ENCODE data around the gene SLC4A9.

DNA sequence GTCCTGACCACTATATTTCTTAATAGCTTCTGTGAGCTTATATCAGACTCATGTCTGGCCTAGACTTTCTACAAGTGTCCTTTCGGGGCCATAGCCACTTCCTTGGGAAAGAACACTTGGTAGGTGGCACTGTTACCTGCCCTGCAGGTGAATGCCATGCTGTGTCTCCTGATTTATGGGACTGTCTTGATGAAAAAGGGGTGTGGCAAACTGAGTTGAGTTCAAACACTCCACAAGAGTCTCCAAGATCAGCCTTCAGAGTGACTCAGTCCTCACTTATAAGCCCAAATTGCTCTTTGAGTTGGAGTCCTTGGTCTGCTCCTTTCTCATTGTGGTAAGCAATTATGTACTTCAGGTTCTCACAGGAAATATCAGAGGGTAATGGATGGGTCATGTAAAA, 31.7 kb downstream of the SLC4A9 start:
- TF ChIP-seq, protein P1, sequence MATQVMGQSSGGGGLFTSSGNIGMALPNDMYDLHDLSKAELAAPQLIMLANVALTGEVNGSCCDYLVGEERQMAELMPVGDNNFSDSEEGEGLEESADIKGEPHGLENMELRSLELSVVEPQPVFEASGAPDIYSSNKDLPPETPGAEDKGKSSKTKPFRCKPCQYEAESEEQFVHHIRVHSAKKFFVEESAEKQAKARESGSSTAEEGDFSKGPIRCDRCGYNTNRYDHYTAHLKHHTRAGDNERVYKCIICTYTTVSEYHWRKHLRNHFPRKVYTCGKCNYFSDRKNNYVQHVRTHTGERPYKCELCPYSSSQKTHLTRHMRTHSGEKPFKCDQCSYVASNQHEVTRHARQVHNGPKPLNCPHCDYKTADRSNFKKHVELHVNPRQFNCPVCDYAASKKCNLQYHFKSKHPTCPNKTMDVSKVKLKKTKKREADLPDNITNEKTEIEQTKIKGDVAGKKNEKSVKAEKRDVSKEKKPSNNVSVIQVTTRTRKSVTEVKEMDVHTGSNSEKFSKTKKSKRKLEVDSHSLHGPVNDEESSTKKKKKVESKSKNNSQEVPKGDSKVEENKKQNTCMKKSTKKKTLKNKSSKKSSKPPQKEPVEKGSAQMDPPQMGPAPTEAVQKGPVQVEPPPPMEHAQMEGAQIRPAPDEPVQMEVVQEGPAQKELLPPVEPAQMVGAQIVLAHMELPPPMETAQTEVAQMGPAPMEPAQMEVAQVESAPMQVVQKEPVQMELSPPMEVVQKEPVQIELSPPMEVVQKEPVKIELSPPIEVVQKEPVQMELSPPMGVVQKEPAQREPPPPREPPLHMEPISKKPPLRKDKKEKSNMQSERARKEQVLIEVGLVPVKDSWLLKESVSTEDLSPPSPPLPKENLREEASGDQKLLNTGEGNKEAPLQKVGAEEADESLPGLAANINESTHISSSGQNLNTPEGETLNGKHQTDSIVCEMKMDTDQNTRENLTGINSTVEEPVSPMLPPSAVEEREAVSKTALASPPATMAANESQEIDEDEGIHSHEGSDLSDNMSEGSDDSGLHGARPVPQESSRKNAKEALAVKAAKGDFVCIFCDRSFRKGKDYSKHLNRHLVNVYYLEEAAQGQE (IDR thresholded peaks at IDR 0.05; ENCODE audit: insufficient read depth in 1 of 2, low read depth in 2 of 2, low read length in 2 of 2): no peak
- no peak for TF ChIP-seq POLR2AphosphoS5 (IDR thresholded peaks at IDR 0.05; ENCODE audit: low read depth, low read length)
- TF ChIP-seq TAF1 (IDR thresholded peaks at IDR 0.05; ENCODE audit: borderline replicate concordance, insufficient read depth, low read length): no peak
- no peak for TF ChIP-seq SIN3A (IDR thresholded peaks at IDR 0.05; ENCODE audit: borderline replicate concordance, insufficient read depth, low read length)
